ENCODE results near the gene AATK.

AATK gene

DNA sequence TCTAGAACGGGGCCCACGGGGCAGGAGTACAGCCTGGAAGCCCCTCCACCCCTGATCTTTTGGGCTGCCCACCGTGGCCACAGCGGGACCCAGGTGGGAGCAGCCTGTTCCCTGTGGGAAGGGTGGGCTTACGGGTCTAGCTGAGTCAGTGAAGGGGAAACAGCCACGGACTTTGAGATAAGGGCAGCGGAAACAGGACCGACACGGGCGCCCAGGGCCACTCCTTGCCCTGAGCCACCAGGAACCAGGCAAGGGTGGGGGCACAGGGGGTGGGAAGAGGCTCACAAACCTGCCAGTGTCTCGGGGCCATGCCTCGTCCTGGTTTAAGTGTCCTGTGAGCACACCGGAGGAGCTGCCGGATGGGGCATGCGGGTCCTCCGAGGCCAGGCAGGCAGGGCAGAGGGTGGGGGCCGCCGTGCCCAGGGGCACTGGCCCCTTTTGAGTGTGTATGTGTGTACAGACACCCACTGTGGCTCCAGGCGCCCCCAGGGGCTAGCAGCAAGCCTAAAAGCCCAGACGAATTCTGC, 48.3 kb downstream of the AATK start:
- no peak overlapping the region for H3K4me3 ChIP-seq (ENCODE audit: low read length)
- TF ChIP-seq, protein P1, sequence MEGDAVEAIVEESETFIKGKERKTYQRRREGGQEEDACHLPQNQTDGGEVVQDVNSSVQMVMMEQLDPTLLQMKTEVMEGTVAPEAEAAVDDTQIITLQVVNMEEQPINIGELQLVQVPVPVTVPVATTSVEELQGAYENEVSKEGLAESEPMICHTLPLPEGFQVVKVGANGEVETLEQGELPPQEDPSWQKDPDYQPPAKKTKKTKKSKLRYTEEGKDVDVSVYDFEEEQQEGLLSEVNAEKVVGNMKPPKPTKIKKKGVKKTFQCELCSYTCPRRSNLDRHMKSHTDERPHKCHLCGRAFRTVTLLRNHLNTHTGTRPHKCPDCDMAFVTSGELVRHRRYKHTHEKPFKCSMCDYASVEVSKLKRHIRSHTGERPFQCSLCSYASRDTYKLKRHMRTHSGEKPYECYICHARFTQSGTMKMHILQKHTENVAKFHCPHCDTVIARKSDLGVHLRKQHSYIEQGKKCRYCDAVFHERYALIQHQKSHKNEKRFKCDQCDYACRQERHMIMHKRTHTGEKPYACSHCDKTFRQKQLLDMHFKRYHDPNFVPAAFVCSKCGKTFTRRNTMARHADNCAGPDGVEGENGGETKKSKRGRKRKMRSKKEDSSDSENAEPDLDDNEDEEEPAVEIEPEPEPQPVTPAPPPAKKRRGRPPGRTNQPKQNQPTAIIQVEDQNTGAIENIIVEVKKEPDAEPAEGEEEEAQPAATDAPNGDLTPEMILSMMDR (conservative IDR thresholded peaks at IDR 0.05; ENCODE audit: low read length): no peak
- DNase-seq (ENCODE audit: low read depth): no peak

GRCh38 chr17:81116704-81117103, 49.3 kb downstream of the AATK start:
- H3K4me3 ChIP-seq (ENCODE audit: low read length): no peak overlapping the region
- TF ChIP-seq, protein P1 (conservative IDR thresholded peaks at IDR 0.05; ENCODE audit: low read length): no peak
- DNase-seq (ENCODE audit: low read depth): no peak

DNA sequence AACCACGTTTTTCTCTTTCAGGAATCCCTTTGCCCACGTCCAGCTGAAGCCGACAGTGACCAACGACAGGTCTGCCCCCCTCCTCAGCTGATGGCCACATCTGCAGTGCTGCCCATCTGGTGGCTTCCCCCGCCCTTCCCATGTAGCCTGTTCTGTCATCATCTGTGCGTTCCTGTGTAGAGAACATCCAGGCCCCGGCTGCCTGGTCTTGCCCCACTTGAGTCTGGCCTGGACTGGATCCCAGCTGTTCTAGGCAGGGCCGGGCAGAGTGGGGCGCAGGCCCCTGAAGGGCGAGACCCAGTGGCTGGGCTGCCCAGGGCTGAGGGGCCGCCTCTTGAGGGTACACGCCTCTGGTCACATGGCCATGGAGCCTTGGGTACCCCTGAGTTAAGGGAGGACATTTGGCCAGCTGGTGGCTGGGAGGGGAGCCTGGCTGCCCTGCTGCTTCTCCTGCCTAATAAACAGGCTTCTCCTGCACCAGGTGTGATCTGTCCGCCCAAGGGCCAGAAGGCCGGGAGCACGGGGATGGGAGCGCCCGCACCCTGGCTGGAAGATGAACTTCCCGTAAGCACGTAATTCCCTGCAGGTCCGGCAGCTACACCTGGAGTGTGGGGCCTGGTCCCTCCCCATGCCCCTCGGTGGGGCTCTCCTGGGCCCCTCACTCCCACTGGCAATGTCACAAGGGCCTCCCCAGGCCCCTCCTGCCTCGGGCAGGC, 50.1 kb downstream of the AATK start:
- H3K4me3 ChIP-seq (ENCODE audit: low read length): no peak overlapping the region
- TF ChIP-seq, protein P1 (conservative IDR thresholded peaks at IDR 0.05; ENCODE audit: low read length): no peak
- no peak for DNase-seq (ENCODE audit: low read depth)

GRCh38 chr17:81115219-81115618, 50.8 kb downstream of the AATK start:
- TF ChIP-seq, protein P1 (conservative IDR thresholded peaks at IDR 0.05; ENCODE audit: low read length): no peak
- no peak for DNase-seq (ENCODE audit: low read depth)
- no peak overlapping the region for H3K4me3 ChIP-seq (ENCODE audit: low read length)

DNA sequence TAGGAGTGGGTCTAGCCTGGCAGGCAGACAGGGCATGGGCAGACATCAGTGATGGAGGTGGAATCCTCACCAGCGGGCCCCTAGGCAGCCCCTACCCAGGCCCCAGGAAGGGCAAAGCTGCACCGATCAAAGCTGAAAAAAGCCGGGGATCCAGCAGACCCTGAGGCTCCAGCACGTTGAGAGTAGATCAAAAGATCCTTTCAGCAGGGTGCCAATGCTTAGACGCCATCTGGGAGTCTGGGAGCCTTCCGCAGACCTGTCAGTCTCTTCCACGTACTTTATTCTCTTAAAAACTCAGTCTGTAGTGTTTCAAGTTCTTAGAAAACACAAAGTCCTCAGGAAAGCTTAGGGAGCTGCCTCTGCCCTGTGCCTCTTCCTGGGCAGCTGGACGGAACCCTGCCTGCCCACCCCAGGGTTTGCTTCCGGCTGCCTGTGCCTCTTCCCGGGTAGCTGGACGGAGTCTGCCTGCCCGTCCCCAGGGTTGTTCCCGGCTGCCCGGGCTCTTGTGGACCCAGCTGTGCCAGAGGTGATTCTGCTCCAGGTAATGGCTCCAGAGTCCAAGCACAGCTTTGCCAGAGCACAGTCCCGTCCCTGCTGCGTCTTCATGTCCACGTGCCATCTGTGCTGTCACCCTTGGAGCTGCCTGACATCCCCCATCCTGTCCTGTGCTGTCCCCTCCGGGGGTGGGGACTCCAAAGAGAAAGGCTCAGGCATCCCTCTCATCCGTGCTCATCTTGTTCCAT, 51.5 kb downstream of the AATK start:
- TF ChIP-seq, protein P1 (conservative IDR thresholded peaks at IDR 0.05; ENCODE audit: low read length): no peak
- H3K4me3 ChIP-seq (ENCODE audit: low read length): no peak overlapping the region
- no peak for DNase-seq (ENCODE audit: low read depth)

DNA sequence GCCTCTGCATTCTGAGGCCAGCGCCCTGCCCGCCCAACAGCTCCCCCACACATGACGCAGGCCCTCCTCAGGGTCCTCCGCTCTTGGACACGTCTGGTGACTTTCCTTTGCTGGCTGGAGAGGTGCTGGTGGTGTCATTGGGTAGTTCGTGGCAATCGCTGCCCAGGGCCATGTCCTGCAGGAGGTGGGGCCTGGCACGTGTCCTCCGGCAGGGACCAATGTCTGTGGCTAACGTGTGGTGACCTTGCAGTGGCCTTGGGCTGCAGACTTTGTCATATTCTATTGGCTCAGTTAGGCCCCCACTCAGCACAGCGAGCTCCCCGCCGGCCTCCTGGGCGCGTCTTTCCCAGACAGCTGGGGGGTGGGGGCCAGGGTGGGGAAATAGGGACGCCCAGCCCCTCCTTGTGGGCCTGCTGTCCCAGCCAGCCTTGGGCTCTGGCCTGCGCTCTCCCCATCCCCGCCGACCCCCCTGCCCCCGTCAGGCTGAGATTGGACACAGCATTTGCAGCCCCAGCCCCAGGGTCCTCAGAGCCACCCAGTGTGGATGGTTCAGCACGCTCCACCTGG, 52.8 kb downstream of the AATK start:
- TF ChIP-seq, protein P1 (conservative IDR thresholded peaks at IDR 0.05; ENCODE audit: low read length): no peak
- H3K4me3 ChIP-seq (ENCODE audit: low read length): no peak overlapping the region
- no peak for DNase-seq (ENCODE audit: low read depth)
